A172 (cell line): ENCODE data around the gene MYO16. TPM values are rescaled to one million over a fixed set of nuclear protein-coding genes. Genes with fewer than 3 reads are reported as not detected.
"Not testable (repeated sequence)": the region's sequence is repeated elsewhere in the genome, so short reads cannot be mapped to it uniquely, and the experiment has no call there.

ENCODE experiments used
- DNase-seq: peaks from one replicate; pipeline ENCODE4 v3.0.0-alpha.2; 2015; ENCODE audit warnings: low spot score
- total RNA-seq: library from RNA; depleted of rRNA; stranded (reverse); fragments of >200 nt; shearing (Covaris generic); gene quantifications from 2 replicates; pipeline ENCODE4 v1.2.3, GENCODE V29; 2014

The MYO16 gene
- total RNA-seq, 1 experiment from 2014 or later: not detected

DNA sequence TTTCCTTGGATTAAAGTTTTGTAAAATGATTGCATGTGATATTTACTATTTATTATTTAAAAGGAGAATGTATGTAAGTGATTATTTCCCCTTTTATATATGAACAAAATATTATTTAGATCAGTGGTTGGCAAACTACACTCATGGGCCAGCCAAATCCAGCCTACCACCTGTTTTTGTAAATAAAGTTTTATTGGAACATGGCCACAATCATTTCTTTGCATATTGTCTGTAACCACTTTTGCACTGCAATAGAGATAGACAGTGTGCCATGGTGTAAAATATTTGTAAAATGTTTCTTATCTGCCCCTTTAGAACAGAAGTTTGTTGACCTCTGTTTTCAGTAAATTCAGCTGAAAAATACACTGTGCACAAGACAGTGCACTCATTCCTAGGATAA, 426.4 kb downstream of the MYO16 start:
- DNase-seq: no peak

DNA sequence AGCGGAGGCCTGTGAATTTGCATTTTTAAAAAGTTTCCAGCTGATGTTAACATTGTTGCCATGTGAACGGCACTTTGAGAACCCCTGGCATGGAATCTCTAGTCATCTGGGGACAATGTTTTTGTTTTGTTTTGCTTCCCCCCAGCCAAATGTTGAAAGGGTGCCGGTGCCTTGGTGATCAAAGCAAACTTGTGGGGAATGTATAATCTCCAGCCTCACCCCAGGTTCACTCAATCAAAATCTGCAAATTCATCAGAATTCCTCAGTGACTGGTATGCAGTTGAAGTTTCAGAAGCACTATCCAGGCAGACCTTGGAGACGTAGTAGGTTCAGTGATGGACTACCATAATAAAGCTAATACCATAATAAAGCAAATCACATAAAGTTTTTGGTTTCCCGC, 428.7 kb downstream of the MYO16 start:
- DNase-seq: no peak

DNA sequence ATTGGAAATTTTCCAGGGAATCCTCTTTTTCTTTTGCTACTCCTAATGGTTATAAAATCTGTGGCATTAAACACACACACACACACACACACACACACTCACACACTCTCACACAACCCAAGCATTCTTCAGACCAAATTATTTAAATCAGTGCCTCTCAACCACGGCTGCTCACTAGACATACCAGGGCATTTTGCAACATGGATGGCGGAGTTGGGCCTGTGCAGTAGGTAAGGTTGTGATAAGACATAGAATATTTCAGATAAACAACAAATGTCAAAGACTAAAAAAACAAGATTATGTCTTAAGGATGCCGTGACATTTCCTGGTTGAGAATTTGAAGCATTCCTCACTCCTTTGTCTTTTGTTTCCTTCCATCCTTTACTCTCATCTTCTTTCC, 443.1 kb downstream of the MYO16 start:
- no peak for DNase-seq

DNA sequence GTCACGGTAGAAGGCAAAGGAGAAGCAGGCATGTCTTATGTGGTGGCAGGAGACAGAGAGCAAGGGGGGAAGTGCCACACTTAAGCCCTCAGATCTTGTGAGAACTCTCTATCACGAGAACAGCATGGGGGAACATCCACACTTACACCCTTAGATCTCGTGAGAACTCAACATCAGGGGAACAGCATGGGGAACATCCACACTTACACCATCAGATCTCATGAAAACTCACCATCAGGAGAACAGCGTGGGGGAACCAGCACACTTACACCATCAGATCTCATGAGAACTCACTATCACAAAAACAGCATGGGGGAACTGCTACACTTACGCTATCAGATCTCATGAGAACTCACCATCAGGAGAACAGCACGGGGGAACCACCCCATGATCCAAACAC, 445.0 kb downstream of the MYO16 start:
- no peak for DNase-seq

DNA sequence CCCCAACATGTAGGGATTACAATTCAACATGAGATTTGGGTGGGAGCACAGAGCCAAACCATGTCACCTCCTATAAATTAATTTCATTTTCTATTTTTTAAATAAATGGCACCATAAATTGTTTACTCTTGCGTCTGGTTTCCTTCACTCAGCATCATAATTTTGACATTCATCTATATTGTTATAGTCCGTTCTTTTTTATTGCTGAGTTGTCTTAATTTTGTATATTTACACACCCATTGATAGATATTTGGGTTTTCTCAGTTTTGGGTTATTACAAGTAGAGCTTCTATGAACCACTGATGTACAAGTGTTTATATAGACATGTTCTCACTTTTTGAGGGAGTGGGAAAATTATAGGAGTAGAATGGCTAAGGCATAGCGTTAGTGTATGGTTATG, 445.4 kb downstream of the MYO16 start:
- no peak for DNase-seq

DNA sequence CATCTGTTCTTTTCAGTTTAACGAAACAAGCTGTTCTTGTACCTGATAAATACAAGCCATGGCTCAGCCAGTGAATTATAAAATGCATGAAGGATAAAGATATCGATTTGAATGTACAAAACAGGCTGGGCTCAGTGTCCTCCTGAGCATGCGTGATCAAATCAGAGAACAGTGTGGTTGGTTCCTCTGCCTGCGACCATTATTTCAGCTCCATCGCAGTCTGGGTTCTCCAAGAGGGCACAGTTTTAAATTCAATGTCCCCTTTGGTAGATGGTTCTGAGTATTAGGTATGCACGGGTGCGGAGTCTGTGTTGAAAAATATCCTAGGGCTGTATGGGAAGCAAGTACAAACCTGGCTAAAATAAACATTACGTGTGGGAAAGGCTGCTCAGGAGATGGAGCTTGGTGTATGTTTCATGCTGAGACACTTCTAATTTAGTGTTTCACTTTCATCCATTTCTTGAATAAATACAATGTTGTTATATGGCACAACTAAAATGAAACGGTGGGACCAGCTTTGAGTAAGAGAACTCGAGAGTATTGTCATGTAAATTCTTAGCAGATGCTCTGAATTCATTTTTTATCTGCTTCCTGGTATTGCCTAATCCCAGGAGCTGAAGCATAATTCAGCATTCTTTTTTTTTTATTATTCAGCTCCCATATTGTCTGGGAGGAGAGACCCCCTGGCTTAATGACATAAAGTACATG, 458.7 kb downstream of the MYO16 start:
- DNase-seq: no peak

DNA sequence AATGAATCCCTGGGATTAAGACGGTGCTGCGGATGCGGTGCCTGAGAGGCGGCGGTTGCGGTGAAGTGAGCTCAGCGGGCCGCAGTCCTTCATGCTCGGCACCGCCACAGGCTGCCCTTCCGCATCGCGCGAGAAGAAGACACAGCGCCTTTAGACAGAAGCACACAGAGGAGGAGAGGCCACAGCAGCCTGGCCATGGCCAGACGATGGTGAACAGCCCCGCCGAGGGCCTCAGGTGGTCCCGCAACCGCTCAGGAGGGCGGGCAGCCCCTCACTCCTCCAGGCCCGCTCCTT, 459.2 kb downstream of the MYO16 start:
- DNase-seq: no peak

DNA sequence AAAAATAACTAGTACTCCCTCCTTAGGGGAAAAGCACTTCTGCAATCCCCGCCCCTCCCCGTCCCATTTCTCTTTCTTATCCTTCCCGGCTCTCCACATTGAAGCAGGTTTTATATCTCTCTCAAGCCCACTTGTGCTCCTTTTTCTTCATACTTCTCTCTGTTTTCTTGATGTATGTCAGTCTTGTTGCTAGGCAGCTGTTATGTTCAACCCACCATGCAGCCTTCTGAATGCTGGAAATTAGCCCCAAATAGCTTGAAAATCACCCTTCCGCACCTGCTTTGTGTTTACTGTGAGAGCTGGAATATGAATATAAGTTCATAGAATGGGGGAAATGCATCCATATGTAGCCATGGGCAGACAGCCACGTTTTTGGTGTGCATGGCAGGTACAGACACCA, 461.4 kb downstream of the MYO16 start:
- DNase-seq: no peak

DNA sequence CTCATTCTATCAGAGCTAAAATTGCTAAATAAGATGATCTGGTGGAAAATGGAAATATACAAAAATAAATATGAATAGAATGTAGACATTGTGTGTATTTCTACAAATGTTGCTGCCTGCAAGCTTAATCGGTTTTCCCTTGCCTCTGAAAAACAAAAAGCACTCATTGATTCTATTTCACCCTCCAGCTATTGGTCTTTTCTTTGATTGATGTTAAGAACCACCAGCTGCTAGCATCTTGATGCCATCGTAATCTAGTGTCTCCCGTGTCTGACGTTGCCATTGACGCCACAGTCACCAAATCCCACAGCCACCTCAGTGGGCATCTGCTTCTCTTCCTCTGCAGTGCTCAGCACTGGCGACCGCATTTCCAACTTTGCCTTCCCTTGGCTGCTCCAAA, 461.8 kb downstream of the MYO16 start:
- DNase-seq: no peak

DNA sequence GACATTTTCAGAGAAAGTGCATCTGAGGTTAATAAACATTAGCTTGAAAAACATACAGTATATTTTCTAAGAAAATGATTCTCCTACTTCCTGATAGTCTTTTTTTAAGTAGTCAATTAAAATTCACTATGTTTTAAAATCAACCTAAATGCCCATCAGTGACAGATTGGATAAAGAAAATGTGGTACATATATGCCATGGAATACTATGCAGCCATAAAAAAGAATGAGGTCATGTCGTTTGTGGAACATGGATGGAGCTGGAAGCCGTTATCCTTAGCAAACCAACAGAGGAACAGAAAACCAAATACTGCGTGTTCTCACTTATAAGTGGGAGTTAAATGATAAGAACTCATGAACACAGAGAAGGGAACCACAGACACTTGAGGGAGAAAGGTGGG, 462.8 kb downstream of the MYO16 start:
- DNase-seq: not testable (repeated sequence)

DNA sequence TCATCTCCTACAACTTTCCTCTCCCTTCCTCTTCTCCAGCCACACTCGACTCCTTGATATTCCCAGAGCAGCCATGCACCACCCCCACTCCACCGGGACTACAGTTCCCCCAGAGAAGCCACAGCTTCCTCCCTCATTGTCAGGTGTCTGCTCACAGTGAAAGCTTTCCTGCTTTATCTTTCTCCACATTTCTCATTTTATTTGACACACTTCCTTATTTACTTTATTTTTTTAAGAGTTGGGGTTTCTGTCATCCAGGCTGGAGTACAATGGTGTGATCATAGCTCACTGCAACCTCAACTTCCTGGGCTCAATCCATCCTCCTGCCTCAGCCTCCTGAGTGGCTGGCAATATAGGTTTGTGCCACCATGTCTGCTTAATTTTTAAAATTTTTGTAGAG, 464.6 kb downstream of the MYO16 start:
- DNase-seq: no peak

DNA sequence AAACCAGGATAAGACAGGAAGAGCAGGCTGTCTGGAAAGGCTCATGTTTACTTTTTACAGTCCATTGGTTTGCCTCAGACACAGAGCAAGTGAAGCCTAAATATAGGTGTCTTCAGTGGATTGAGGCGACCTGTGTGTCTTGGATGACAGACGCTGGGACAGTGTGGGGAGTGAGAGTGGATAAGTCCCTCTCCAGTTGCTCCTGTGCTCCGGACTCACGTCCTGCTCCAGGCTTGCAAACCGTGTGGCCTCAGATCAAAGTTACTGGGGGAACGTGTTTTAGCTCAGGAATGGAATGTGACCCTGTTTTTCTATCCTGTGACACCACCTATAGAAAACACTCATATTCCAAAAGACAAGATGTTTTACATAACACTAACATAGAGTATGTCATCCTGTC, 465.7 kb downstream of the MYO16 start:
- DNase-seq: no peak

DNA sequence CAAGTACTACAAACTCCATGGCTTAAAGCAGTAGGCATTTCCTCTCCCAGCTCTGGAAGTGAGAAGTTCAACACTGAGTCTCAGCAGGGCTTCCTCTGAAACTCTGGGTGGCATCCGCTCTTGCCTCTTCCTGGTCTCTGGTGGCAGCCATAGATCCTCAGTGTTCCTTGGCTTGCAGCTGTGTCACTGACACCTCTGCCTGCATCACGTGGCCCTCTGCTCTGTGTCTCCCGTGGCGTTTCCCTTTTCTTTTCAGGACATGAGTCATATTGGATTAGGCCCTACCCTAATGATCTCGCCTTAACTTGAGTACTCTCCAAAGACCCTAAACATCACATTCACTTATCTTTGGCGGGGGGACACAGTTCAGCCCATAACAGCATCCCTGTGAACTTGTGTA, 466.7 kb downstream of the MYO16 start:
- DNase-seq: no peak

DNA sequence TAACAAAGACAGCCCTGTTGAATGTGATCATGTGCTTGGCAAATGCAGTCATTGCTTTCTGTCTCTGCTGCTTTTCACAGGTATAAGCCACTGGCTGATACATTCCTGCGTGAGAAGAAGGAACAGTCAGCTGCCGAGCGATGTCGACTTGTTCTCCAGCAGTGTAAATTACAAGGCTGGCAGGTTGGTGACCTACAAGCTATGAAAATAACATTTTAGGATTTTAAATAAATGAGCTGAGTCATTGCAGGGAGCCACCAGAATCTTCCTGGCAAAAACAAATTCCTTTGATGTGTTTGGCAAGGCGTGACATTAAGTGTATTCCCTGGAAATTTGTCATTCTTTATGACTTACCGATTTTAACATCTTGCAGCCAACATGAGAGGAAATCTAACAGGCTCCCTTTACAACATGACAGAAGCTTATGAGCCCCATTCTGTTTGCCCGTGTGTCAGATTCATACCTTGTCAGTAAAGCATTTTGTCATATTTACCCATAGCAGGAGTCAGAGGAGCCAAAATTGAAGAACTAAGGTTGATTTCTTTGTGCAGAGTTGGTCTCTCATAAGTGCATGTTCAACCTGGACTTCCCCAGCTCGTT, 471.4 kb downstream of the MYO16 start:
- peak; percentile 28 for DNase-seq

DNA sequence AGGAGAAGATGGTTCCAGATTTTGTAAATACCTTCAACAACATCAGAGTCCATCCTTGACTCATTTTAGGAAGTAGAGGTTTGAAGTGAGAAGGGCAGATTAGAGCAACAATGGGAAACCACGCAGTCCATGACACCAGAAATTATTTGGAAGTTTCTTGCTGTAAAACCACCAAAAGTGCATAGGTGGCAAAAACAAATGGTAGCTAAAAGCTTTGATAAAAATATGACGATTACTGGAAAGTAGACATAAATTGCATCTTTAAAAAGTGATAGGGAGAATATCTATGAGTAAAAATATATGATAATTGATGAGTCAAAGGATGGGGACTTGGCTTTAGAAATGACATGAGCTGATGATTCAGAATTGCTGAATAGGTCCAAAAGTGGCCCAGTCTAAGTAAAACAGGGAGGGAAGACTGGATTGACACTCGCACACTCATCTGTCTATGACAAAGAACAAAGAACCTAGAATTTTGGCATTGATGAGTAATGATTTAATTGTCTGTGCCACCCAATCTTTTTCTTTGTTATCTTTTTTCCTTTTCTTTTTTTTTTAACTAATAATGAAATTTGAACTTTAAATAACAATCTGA, 472.2 kb downstream of the MYO16 start:
- DNase-seq: no peak

DNA sequence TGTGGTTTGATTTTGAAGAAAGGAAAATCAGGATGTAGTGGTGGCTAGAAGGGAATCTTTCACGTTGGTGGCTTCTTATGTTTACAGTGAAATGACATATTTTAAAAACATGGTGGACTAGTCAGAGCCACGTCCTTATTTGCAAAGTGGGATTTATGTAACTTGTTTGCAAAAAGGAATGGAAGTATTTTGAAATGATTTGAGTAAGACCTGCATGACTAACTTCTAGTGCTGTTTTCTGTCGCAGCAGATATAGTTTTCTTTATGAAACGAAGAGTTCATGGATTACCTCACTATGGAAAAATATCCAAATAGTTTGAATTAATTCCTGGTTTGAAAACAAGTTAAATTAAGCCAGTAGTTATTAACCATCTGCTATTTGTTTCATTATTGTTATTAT, 476.5 kb downstream of the MYO16 start:
- DNase-seq: no peak

DNA sequence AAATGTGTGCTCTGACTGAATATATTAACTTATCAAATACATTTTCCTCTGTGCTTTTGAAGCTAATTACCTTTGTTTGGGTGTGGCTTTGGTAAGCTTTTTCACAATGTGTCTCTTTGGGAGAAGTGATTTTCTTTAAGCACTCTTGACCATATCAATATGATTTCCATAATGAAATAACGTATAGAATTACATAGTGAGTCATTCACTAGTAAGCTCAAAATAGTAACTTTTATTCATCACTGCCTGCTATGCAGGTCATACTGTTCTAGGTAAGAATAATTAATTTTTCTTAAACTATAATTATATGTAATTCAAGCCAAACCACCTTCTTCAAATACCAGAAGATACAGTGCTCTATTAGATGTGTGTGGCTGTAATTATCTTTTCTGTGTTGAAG, 480.7 kb downstream of the MYO16 start:
- no peak for DNase-seq

DNA sequence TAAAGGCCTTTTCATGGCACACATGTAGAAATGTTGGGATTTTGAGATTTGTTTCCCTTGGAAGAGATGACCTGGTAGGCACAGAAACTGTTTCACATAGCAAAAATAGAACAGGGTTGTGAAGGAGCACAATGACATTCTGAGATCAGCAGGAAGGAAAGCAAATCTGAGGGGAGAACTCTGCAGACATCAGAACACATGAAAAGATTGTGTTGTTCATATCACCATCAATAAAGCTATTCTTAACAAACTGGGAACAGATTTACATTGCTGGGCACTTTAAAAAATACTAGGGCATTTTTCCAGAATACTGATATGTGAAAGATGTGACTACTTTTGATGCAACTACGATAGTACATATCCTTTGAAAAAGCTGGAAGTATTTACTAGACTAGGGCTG, 481.7 kb downstream of the MYO16 start:
- no peak for DNase-seq

DNA sequence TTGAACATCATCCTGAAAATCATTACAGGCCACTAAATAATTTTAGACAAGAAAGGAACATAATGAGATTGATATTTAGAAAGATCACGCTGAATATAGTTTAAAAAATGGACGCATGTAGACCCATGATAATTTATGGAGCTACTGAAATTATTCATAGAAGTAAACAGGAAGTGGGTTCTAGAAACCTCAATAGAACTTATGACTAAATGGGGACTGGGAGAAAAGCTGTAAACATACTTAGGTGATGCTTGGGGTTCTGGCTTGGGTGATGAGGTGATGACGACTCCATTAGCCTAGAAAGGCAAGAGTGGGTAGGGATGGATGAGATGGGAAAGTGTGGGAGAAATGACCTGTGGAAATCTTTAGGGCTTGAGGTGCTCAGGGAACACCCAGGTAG, 484.0 kb downstream of the MYO16 start:
- DNase-seq: peak; percentile 32

DNA sequence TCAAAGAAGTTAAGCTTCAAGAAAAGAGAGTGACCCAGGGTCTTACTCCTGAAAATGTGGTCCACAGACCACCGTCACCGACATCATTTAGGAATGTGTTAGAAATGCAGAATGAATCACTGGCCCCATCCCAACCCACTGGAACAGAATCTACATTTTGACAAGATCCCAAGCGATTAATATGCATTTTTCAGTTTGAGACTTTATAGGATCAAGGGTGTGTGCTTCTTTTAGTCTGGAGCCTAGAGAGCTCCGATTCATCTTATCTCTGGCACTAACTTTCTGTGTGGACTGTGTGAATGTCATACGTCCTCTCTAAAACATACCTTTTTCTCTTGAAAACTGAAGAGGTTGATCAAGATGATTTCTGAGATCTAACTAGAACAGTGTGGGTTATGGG, 484.8 kb downstream of the MYO16 start:
- DNase-seq: no peak

DNA sequence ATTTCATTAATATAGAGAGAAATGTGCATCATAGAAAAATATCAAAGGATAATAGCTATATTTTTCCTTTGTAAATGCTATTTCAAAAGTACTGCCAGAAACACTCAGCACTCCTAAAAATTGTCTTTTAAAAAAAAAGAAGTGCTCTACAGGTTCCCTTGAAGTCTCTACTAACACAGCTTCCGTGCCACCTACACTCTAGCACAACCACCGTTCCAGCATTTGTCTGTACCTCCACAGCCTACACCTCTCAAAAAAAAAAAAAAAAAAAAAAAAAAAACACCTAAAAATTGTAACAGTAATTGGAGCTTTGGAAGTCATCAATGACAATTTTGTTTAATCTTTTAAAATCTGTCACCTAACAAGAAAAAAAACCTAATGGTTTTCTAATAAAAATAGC, 485.6 kb downstream of the MYO16 start:
- DNase-seq: no peak

DNA sequence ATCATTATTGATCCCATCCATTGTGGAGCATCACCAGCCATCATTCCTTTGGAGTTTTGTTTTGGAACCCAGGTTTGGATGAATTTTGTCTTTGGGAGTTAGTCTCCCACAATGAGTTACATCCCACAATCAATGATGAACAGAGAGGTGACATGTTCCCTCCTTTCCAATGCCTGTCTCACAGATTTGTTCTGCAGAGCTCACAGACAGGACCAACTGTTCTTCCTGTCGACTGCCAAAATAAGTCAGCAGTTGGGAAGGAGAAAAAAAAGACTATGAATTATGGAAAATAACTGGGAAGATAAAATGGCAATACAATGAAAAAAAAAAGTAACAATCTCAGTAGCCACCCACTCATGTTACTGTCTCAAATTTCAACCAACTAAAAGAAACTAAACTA, 489.1 kb downstream of the MYO16 start:
- DNase-seq: no peak

DNA sequence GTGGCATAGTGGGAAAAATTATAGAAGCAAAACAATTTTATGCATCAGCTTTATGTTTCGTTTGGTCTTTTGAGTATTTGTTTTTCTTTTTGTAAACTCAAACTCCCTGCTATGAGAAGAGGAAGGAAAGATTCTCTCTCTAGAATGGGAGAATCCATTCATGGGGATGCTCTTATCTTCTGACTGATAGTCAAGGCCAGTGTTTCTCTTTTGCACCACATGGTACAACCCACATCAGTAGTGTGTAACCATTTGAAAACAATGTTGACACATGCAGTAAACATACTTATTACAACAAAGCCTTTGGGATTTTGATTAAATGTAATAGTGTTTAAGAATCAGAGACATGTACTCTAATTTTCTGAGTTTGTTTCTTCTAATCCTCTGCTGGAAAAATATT, 490.5 kb downstream of the MYO16 start:
- no peak for DNase-seq

DNA sequence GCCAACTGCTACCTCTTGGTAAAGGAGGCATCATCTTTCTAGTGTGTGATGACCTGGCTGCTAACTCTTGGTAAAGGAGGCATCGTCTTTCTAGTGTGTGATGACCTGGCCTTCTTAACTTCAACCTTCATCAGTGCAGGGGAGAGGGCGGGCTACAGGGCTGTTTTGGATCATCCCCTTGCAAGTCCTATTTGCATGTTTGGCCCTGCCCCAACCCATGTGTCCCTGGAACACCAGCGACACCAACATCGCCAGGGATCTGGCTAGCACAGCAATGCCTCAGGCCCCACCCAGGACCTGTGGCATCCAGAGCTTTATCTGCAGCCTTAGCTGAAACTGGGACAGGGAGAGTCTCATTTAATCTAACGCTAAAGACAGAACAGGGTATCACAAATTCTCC, 492.4 kb downstream of the MYO16 start:
- DNase-seq: no peak
